Esophagus squamous epithelium (tissue), 5 donors: ENCODE results near the gene PROP1. TPM values are rescaled to one million over a fixed set of nuclear protein-coding genes. Genes with fewer than 3 reads are reported as not detected.
A peak's percentile ranks its signal among the peaks of the same experiment; 100 is the strongest.
"Not testable (repeated sequence)": the region's sequence is repeated elsewhere in the genome, so short reads cannot be mapped to it uniquely, and the experiment has no call there.

ENCODE experiments used
- DNase-seq: peaks from one replicate; lab custom pipeline; 2025; lab: John Stamatoyannopoulos, UW
- H3K27ac ChIP-seq, 4 donors: fragments of 200-600 bp; sonication (generic); one replicate each; pipeline ENCODE4 v1.5.1; 2016 to 2019; ENCODE audit warnings: mild to moderate bottlenecking in 1 of 4
- H3K27me3 ChIP-seq, 4 donors: fragments of 200-600 bp; sonication (generic); 1 replicate in 3 of 4; 2 replicates in 1 of 4; pipeline versions ENCODE4 v1.5.1 to v1.6.0; 2017 to 2021; ENCODE audit warnings: antibody characterized with exemption in 1 of 4
- H3K36me3 ChIP-seq, 3 donors: fragments of 200-600 bp; sonication (generic); one replicate each; pipeline ENCODE4 v1.5.1; 2016 to 2019
- H3K4me1 ChIP-seq, 3 donors: fragments of 200-600 bp; sonication (generic); one replicate each; pipeline ENCODE4 v1.5.1; 2017 to 2019
- H3K4me3 ChIP-seq, 4 donors: fragments of 200-600 bp; sonication (generic); 1 replicate in 3 of 4; 2 replicates in 1 of 4; pipeline ENCODE4 v1.5.1; 2016 to 2019; ENCODE audit warnings: mild to moderate bottlenecking in 2 of 4, moderate library complexity in 1 of 4
- H3K9me3 ChIP-seq, 3 donors: fragments of 200-600 bp; sonication (generic); one replicate each; pipeline ENCODE4 v1.5.1; 2016 to 2019
- POLR2A ChIP-seq, 4 donors: fragments of 450-650 bp; IDR thresholded peaks; one replicate each; pipeline ENCODE4 v1.6.1; 2017; ENCODE audit warnings: antibody characterized with exemption in 4 of 4, mild to moderate bottlenecking in 4 of 4, moderate library complexity in 3 of 4
- WGBS, 2 donors: methylation state at CpG; one replicate each; pipeline ENCODE4 v1.1.5; 2018; 5-methylcytosine and 5-hydroxymethylcytosine counted together
- intact Hi-C: fragments of 100-400 bp; cut with DNase I; formaldehyde crosslinking; loops from one replicate; pipeline ENCODE4 v1.15.0; 2022
- total RNA-seq, 4 donors: library from RNA; depleted of rRNA; stranded (reverse); fragments of >200 nt; gene quantifications; one replicate each; pipeline ENCODE4 v1.1.0, GENCODE V29; 2016
- TF ChIP-seq, protein P1 (sequence below), 6 experiments: fragments of 450-650 bp in 4 of 6; fragments of 200-600 bp in 2 of 6; sonication (generic) in 2 of 6; IDR thresholded peaks; one replicate each; pipeline ENCODE4 v1.5.1; 2016 to 2019; ENCODE audit warnings: antibody characterized with exemption in 6 of 6, mild to moderate bottlenecking in 4 of 6, moderate library complexity in 4 of 6
- donor health status: DM: yes; HTN: yes; CAD: no.

PROP1 gene
- total RNA-seq, 4 donors from 2014 or later, result not detected

- peaks cover 0 to 29% (median 0%) of the 10 kb centered on the region in 3 donors for H3K36me3 ChIP-seq
- H3K27ac ChIP-seq, result no peak overlapping the region
- DNase-seq, result no peak
- WGBS, 2 donors, result 80 to 85% methylated on average over 8 to 9 of the region's 9 CpGs
- H3K4me1 ChIP-seq, result no peaks in the 10 kb centered on the region
- intact Hi-C loops, result no loop called here
- H3K9me3 ChIP-seq, result no peaks in the 10 kb centered on the region
- TF ChIP-seq, protein P1, sequence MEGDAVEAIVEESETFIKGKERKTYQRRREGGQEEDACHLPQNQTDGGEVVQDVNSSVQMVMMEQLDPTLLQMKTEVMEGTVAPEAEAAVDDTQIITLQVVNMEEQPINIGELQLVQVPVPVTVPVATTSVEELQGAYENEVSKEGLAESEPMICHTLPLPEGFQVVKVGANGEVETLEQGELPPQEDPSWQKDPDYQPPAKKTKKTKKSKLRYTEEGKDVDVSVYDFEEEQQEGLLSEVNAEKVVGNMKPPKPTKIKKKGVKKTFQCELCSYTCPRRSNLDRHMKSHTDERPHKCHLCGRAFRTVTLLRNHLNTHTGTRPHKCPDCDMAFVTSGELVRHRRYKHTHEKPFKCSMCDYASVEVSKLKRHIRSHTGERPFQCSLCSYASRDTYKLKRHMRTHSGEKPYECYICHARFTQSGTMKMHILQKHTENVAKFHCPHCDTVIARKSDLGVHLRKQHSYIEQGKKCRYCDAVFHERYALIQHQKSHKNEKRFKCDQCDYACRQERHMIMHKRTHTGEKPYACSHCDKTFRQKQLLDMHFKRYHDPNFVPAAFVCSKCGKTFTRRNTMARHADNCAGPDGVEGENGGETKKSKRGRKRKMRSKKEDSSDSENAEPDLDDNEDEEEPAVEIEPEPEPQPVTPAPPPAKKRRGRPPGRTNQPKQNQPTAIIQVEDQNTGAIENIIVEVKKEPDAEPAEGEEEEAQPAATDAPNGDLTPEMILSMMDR (IDR thresholded peaks at IDR 0.05), result no peak
- TF ChIP-seq POLR2A (IDR thresholded peaks at IDR 0.05), result no peak
- no peak overlapping the region for H3K4me3 ChIP-seq
- no peaks in the 10 kb centered on the region for H3K27me3 ChIP-seq
These were observed 36.7 kb downstream of the PROP1 start for GRCh38 chr5:177959315-177959714.

GRCh38 chr5:177958696-177959095, 37.3 kb downstream of the PROP1 start:
- 89% methylated on average over 14 of the region's 17 CpGs; no CpG with 5 or more reads in 1 of the 2 donors for WGBS, 2 donors
- DNase-seq, result no peak
- no peak overlapping the region for H3K27ac ChIP-seq
- peaks cover 0 to 29% (median 0%) of the 10 kb centered on the region in 3 donors for H3K36me3 ChIP-seq
- H3K4me3 ChIP-seq, result no peak overlapping the region
- no peaks in the 10 kb centered on the region for H3K4me1 ChIP-seq
- no peaks in the 10 kb centered on the region for H3K9me3 ChIP-seq
- intact Hi-C loops, result no loop called here
- TF ChIP-seq, protein P1 (IDR thresholded peaks at IDR 0.05), result no peak
- TF ChIP-seq POLR2A (IDR thresholded peaks at IDR 0.05), result no peak
- no peaks in the 10 kb centered on the region for H3K27me3 ChIP-seq

GRCh38 chr5:177957241-177957640, 38.8 kb downstream of the PROP1 start:
- H3K4me3 ChIP-seq, result no peak overlapping the region
- peaks cover 0 to 29% (median 0%) of the 10 kb centered on the region in 3 donors for H3K36me3 ChIP-seq
- no peak overlapping the region for H3K27ac ChIP-seq
- no peaks in the 10 kb centered on the region for H3K9me3 ChIP-seq
- DNase-seq, result no peak
- WGBS, 2 donors, result 78 to 85% methylated on average over 6 of the region's 7 CpGs
- no peaks in the 10 kb centered on the region for H3K4me1 ChIP-seq
- no peak for TF ChIP-seq POLR2A (IDR thresholded peaks at IDR 0.05)
- TF ChIP-seq, protein P1 (IDR thresholded peaks at IDR 0.05), result no peak
- no peaks in the 10 kb centered on the region for H3K27me3 ChIP-seq
- intact Hi-C loops, result no loop called here

- H3K27ac ChIP-seq, intact Hi-C loops, H3K4me1 ChIP-seq, H3K4me3 ChIP-seq, H3K27me3 ChIP-seq, H3K9me3 ChIP-seq, DNase-seq: not testable (repeated sequence)
- 94 to 99% methylated on average over 9 of the region's 11 CpGs for WGBS, 2 donors
- peaks cover 0 to 35% (median 0%) of the 10 kb centered on the region in 3 donors for H3K36me3 ChIP-seq
These were observed 42.9 kb downstream of the PROP1 start for GRCh38 chr5:177953101-177953500.

DNA sequence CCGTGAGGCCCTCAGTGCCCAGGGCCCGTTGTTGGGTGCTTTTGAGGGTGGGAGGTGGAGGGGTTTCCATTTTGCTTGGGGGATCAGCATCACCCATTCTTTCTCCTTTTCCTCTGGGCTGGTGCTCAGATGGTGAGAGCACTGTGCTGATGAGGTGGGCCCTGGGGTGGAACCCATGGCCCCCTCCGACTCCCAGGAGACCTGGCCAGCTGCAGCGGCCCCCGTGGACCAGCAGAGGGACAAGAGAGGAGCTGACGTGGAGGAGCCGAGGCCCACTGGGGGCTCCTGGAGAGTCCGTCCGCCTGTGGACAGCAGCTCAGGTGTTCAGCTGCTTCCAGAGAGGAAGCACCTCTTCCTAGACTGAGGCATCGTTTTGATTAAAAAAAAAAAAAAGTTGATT, 46.4 kb downstream of the PROP1 start:
- H3K4me1 ChIP-seq, H3K9me3 ChIP-seq, DNase-seq, H3K27me3 ChIP-seq, H3K27ac ChIP-seq, intact Hi-C loops, H3K4me3 ChIP-seq: not testable (repeated sequence)
- peaks cover 0 to 11% (median 0%) of the 10 kb centered on the region in 3 donors for H3K36me3 ChIP-seq
- WGBS, 2 donors, result 18 to 48% methylated on average over 1 to 3 of the region's 10 CpGs

- Histone ChIP-seq H3K36me3 (peaks cover 0 to 11% (median 0%) of the 10 kb centered on the region in 3 donors), H3K4me1 (peaks cover 0 to 11% (median 0%) of the 10 kb centered on the region in 3 donors)
- H3K9me3 ChIP-seq, H3K27ac ChIP-seq, intact Hi-C loops, DNase-seq, H3K27me3 ChIP-seq, H3K4me3 ChIP-seq: not testable (repeated sequence)
- WGBS, 2 donors, result no CpG with 5 or more reads among the region's 17 CpGs
These were observed 47.0 kb downstream of the PROP1 start for GRCh38 chr5:177949065-177949464.

GRCh38 chr5:177947912-177948311, 48.1 kb downstream of the PROP1 start:
- peaks cover 0 to 11% (median 0%) of the 10 kb centered on the region in 3 donors for H3K36me3 ChIP-seq
- 44 to 45% methylated on average over 6 of the region's 10 CpGs for WGBS, 2 donors
- DNase-seq, intact Hi-C loops, H3K27ac ChIP-seq, H3K4me3 ChIP-seq, H3K27me3 ChIP-seq, H3K9me3 ChIP-seq: not testable (repeated sequence)
- peaks cover 0 to 16% (median 0%) of the 10 kb centered on the region in 3 donors for H3K4me1 ChIP-seq
- TF ChIP-seq, protein P1 (IDR thresholded peaks at IDR 0.05), result peak in 2 of 6 experiments; percentile 19 to 23

- H3K4me3 ChIP-seq, DNase-seq, intact Hi-C loops, H3K36me3 ChIP-seq, H3K27ac ChIP-seq, H3K27me3 ChIP-seq, H3K9me3 ChIP-seq: not testable (repeated sequence)
- WGBS, 2 donors, result 24 to 45% methylated on average over 2 to 3 of the region's 12 CpGs
- peaks cover 0 to 16% (median 0%) of the 10 kb centered on the region in 3 donors for H3K4me1 ChIP-seq
These were observed 50.3 kb downstream of the PROP1 start for GRCh38 chr5:177945601-177946283.

DNA sequence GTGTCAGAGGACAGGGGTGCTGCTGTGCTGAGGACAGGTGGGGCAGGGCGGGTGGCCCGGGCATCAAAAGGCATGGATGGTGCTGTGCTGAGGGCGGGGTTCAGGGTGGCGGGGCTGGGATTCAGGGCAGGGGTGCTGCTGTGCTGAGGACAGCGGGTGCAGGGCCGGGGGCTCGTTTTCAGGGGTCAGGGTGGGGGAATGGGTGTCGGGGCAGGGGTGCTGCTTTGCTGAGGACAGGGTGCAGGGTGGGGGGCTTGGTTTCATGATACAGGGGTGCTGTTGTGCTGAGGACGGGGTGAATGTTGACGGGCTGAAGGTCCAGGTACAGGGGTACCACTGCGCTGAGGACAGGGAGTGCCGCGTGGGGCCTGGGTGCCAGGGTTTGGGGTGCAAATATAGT, 50.9 kb downstream of the PROP1 start:
- WGBS, 2 donors, result 94 to 96% methylated on average over 6 to 7 of the region's 13 CpGs
- H3K27ac ChIP-seq, H3K4me3 ChIP-seq, H3K36me3 ChIP-seq, DNase-seq, H3K9me3 ChIP-seq, intact Hi-C loops, H3K27me3 ChIP-seq: not testable (repeated sequence)
- H3K4me1 ChIP-seq, result peaks cover 0 to 16% (median 0%) of the 10 kb centered on the region in 3 donors
